Measurements from ENCODE around the gene INF2.

The INF2 gene

GRCh38 chr14:104702106-104702505 is 12.7 kb downstream of the INF2 start:
- Histone ChIP-seq H3K4me3 (ENCODE audit: low read depth, low read length) (no peak overlapping the region), H3K27me3 (replicated peaks) (no peaks in the 10 kb centered on the region), H3K27ac (no peak overlapping the region), H3K36me3 (replicated peaks) (peaks cover 49% of the 10 kb centered on the region)
- in situ Hi-C loops (cut with HindIII; ENCODE audit: low pct_ligation_motif_present, low sequenced_read_pairs) = no loop called here
- no peak for DNase-seq
- no peak for TF ChIP-seq CTCF (IDR thresholded peaks at IDR 0.05; ENCODE audit: low read depth, low read length, missing control alignments)

DNA sequence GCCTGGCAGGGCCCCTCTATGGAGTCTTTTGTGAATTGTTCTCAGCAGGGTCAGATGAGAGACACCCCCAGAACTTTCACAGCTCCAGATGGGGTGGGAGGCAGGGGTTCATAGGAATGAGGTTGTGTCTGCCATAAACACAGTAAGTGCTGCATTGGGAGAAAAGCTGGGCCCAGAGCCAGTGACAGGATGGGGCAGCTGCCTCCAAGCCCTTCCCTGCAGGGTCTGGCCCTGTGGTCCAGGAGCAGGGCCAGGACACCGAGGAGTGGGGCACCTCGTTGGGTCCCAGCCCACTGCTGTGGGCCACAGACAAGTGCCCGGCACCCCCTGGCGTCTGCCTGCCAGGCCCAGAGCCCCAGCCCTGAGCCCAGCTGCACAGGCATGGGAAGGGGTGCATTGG is 13.3 kb downstream of the INF2 start:
- Histone ChIP-seq H3K27me3 (replicated peaks) (no peaks in the 10 kb centered on the region), H3K27ac (no peak overlapping the region), H3K36me3 (replicated peaks) (peaks cover 49% of the 10 kb centered on the region), H3K4me3 (ENCODE audit: low read depth, low read length) (no peak overlapping the region)
- no peak for DNase-seq
- no peak for TF ChIP-seq CTCF (IDR thresholded peaks at IDR 0.05; ENCODE audit: low read depth, low read length, missing control alignments)
- in situ Hi-C loops (cut with HindIII; ENCODE audit: low pct_ligation_motif_present, low sequenced_read_pairs) = no loop called here

- Histone ChIP-seq H3K27me3 (replicated peaks) (no peaks in the 10 kb centered on the region), H3K36me3 (replicated peaks) (peaks cover 49% of the 10 kb centered on the region), H3K27ac (no peak overlapping the region), H3K4me3 (ENCODE audit: low read depth, low read length) (no peak overlapping the region)
- TF ChIP-seq CTCF (IDR thresholded peaks at IDR 0.05; ENCODE audit: low read depth, low read length, missing control alignments) = no peak
- in situ Hi-C loops (cut with HindIII; ENCODE audit: low pct_ligation_motif_present, low sequenced_read_pairs) = no loop called here
- no peak for DNase-seq
Measured at GRCh38 chr14:104703269-104703668, 13.9 kb downstream of the INF2 start.

DNA sequence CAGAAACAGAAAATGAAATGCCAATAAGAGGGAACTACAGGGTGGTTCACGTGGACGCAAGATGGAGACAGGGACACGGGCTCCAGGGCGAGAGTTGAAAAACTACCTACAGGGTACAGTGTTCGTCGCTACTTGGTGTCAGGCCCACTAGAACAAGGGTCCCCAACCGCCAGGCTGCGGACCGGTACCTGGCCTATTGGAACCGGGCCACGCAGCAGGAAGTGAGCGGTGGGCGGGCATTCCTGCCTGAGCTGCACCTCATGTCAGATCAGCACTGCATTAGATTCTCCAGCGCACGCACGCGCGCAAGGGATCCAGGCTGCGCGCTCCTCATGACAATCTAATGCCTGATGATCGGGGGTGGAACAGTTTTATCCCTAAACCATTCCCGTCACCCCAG is 14.8 kb downstream of the INF2 start:
- no peaks in the 10 kb centered on the region for H3K27me3 ChIP-seq (replicated peaks)
- TF ChIP-seq CTCF (IDR thresholded peaks at IDR 0.05; ENCODE audit: low read depth, low read length, missing control alignments) = no peak
- H3K4me3 ChIP-seq (ENCODE audit: low read depth, low read length) = no peak overlapping the region
- in situ Hi-C loops (cut with HindIII; ENCODE audit: low pct_ligation_motif_present, low sequenced_read_pairs) = no loop called here
- no peak for DNase-seq
- no peak overlapping the region for H3K27ac ChIP-seq
- peaks cover 49% of the 10 kb centered on the region for H3K36me3 ChIP-seq (replicated peaks)

- H3K27ac ChIP-seq = no peak overlapping the region
- no peak for DNase-seq
- in situ Hi-C loops (cut with HindIII; ENCODE audit: low pct_ligation_motif_present, low sequenced_read_pairs) = no loop called here
- H3K27me3 ChIP-seq (replicated peaks) = no peaks in the 10 kb centered on the region
- H3K36me3 ChIP-seq (replicated peaks) = peaks cover 59% of the 10 kb centered on the region
- no peak overlapping the region for H3K4me3 ChIP-seq (ENCODE audit: low read depth, low read length)
- TF ChIP-seq CTCF (IDR thresholded peaks at IDR 0.05; ENCODE audit: low read depth, low read length, missing control alignments) = no peak
Measured at GRCh38 chr14:104705340-104706047, 16.1 kb downstream of the INF2 start.
